ENCODE measurements around the gene TMEM201.

TMEM201 gene

DNA sequence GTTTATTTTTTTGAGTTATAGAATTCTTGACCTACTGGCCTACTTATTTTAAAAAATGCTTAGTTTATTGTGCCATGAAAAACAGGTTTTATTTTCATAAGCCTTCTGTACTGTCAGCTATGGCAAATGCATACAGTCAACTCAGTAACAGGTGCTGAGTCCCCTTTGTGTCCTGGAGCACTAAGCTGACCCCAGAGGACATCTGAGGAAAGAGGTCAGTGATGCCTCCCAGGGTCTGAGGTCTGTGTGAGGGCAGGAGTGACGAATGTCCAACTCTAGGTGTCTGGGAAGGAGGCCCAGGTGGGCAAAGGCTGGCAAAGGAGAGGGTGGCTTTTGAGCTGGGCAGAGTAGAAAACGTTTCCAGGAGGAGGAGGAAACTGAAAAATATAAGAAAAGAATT lies 7.8 kb upstream of the TMEM201 start:
- DNase-seq, result no peak

- no peak for DNase-seq
Measured at GRCh38 chr1:9586147-9586766, 2.5 kb upstream of the TMEM201 start.

DNA sequence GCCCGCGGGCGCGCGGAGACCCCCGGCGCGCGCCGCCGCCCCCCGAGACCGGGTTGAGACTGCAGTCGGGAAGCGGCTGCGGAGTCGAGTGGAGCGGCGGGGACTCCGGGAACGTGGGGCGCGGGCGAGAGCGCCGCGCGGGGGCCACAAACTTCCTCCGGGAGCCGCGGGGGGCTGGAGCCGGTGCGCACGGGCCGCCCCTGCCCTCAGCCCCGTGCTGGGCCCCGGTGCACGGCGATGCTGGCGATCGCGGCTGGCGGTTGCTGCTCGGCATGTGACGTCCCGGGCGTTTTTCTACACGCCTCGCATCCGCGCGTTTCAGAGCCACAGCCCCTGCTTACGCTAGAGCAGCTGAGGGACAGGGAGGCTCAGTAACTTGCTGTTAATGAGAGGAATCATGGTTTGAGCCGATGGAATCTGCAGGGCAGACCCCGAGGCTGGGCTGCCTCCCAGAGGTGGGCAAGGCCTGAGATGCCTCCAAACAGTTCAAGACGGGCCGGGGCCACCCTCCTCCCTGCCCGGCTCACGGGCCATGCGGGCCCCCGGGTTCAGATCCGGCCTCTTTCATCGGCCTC lies 520 bp downstream of the TMEM201 start:
- DNase-seq, result peak; percentile 51 to 54

DNA sequence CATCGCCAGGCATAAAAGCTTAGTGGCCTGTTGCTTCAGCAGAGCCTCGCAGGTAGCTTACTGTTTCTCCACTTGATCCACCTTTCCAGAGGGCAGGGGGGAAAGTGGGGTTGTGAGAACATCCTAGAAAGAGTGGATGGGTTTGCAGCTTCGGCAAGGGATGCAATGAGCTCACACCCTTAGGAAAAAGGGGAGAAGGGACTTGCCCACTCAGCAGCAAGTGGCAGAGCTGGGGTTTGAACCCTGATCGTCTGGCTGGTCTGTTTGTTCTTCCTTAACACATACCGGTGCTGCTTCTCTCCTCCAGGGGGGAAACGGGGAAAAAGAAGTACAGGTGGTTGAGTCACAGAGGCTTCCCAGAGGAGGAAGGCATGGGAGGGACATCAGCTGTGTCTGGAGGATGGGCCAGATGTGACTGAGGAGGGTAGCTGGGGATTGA lies 1.0 kb downstream of the TMEM201 start:
- DNase-seq, result no peak

DNA sequence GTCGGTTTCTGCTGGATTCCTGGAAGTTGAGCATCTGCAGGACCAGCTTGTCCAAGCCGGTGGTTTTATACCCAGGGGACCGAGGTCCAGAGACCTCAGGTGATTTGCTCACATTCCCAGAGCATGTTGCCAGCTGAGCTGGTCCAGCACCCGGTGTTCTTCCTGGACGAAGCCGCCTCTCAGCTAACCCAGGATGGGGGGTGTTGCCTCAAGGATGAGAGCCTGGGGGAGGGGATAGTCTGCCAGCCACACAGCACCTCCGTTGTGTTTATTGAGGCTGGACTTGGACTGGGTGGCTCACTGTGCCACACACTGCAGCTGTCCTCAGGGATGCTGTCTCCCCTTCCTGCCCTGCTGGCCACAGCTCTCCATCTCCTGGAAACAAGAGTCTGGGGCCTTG lies 1.5 kb downstream of the TMEM201 start:
- DNase-seq, result no peak

DNA sequence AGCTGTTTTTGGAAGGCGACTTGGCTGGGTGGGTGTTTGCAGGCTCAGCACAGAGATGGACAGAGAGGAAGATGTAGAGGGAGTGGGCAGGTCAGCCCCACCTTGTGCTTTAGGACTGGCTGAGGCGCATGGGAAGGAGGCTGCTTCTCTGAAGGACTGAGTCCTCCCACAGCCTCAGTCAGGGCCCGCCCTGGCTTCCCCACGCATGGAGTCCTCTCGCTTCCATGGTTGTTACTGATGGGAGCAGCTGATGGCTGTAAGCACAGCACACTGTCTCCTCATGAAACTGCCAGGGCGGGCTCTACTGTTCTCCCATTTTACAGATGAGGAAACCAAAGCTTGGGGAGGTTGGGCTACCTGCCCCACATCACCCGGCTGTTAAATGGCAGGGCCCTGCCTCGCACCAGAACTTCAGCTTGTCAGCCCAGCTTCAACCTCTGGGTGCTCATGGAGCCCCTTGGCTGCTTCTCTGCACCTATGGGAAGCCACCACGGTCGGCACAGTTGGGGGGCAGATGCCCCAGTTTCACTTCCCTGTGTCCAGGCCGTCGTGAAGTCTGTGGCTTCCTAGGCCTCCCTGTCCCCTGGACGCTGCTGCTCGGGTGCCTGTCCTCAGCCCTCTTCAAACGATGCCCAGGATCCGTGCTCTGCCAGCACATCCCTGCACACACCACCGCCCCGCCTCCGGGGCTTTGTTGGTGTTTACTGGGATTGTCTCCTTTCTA lies 2.4 kb downstream of the TMEM201 start:
- no peak for DNase-seq

GRCh38 chr1:9591669-9592509 lies 3.2 kb downstream of the TMEM201 start:
- no peak for DNase-seq

GRCh38 chr1:9592510-9593075 lies 3.9 kb downstream of the TMEM201 start:
- no peak for DNase-seq

DNA sequence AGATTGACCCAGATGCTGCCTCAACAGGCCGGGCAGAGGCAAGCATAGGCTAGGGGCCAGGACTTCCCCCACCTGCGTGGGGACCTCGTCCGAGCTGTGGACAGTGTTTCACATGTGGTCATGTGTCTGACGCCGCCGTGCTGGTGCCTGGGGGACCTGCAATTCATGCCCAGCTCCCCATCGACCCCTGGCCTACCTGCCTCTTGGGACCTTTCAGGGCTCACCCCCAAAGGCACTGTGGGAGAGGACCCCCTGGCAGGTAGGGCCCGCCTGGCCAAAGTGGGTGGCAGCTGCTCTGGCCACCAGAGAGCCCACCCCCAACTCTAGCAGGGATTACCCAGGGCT lies 4.4 kb downstream of the TMEM201 start:
- no peak for DNase-seq

DNA sequence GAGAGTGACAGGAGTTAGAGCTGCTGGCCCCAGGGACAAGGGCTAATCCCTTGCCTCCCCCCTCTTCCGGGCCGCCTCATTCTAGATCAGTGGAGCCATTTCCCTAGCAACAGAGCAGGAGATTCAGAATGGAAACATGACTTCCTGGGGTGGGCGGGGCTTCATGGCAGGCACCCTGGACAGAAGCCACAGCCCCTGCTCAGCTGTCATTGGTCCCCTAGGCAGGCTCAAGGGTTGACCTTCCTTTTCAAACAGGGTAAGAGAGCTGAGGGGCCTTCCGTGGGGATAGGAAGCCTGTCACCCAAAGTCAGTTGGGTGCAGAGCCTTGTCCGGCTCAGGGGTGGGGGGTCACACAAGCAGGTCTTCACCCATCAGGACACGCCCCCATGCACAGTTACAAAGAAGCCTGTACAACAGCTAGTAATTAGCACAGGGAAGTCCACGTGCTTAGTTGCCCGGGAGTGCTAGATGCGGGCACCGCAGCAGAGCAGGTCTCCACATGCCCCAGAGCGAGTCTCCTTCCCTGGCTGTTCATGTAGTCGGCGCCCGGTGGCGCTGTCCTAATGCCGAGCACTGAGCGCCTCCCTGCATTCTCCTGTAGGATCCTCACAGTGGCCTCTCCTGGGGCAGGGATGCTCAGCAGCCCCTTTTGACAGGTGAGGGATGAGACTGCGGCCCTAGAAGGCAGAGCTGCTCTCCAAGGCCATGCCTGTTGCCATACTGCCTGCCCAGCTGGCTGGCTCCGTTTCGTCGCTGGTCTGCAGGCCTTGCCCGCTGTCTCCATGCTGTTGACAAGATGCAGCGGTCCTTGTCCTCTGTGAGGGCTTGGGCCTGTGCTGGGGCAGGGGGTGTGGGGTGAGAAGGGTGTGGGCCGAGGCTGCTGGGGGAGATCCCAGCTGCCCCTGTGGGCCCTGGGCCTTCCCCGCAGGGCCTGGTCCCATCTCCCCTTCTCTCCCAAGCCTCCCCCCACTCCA lies 5.1 kb downstream of the TMEM201 start:
- peak; percentile 30 to 67 for DNase-seq

GRCh38 chr1:9594471-9595155 lies 5.9 kb downstream of the TMEM201 start:
- DNase-seq, result no peak

- no peak for DNase-seq
Measured at GRCh38 chr1:9595156-9595967, 6.7 kb downstream of the TMEM201 start.

GRCh38 chr1:9595968-9596340 lies 7.2 kb downstream of the TMEM201 start:
- no peak for DNase-seq

DNA sequence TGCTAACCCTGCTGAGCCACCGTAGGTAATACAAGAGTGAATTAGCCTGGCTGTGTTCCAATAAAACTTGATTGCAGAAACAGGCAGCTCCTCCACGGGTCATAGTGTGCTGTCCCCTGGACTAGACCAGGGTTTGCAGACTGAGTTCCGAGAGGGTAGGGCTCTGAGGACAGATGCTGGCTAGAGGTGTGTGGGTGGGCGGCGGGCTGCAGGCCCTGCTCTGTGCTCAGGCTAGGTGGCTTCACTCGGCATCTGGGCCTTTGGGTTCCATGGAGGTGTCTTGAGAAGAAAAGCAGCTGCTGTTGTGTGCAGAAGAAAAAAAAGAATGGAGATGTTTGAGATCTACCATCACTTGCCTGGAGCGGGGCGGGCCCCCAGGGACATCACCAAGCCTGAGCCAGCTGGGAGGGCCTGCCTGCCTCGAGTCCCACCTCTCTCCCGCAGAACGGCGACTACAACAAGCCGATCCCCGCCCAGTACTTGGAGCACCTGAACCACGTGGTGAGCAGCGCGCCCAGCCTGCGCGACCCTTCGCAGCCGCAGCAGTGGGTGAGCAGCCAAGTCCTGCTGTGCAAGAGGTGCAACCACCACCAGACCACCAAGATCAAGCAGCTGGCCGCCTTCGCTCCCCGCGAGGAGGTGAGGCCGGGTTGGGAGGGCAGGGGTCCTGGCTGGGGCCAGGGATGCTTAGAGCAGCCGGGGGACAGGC lies 7.9 kb downstream of the TMEM201 start:
- DNase-seq, result no peak

- no peak for DNase-seq
Measured at GRCh38 chr1:9597361-9598315, 8.9 kb downstream of the TMEM201 start.

DNA sequence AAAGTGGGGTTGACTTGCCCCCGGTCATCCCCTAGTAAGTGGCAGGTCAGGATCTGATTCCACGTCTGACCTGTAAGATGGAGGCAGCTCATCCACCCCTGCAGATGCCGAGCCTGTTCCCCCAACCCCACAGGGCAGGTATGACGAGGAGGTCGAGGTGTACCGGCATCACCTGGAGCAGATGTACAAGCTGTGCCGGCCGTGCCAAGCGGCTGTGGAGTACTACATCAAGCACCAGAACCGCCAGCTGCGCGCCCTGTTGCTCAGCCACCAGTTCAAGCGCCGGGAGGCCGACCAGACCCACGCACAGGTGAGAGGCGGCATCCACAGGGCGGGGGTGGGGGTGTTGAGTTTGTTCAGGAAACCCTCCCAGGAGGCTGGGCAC lies 9.6 kb downstream of the TMEM201 start:
- no peak for DNase-seq

DNA sequence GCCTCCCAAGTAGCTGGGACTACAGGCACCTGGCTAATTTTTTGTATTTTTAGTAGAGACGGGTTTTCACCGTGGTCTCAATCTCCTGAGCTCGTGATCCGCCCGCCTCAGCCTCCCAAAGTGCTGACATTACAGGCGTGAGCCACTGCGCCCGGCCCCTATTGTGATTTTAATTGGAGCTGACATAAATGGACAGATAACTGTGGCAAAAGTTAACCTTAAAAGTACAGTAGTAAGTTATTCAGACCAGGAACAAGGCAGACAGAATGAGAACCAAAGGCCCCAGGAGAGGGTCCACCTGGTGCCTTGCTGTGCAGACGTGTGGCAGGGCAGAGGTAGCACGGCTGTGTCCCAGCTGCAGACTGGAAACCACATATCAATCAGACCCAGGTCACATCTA lies 11.0 kb downstream of the TMEM201 start:
- DNase-seq, result no peak

Data from stimulated activated CD4-positive, alpha-beta T cell treated with anti-CD3 and anti-CD28 coated beads, Interleukin-2, amount 100 ng/mL, for 24 hours (primary cell).